ENCODE results near the gene MSI1.

The MSI1 gene

DNA sequence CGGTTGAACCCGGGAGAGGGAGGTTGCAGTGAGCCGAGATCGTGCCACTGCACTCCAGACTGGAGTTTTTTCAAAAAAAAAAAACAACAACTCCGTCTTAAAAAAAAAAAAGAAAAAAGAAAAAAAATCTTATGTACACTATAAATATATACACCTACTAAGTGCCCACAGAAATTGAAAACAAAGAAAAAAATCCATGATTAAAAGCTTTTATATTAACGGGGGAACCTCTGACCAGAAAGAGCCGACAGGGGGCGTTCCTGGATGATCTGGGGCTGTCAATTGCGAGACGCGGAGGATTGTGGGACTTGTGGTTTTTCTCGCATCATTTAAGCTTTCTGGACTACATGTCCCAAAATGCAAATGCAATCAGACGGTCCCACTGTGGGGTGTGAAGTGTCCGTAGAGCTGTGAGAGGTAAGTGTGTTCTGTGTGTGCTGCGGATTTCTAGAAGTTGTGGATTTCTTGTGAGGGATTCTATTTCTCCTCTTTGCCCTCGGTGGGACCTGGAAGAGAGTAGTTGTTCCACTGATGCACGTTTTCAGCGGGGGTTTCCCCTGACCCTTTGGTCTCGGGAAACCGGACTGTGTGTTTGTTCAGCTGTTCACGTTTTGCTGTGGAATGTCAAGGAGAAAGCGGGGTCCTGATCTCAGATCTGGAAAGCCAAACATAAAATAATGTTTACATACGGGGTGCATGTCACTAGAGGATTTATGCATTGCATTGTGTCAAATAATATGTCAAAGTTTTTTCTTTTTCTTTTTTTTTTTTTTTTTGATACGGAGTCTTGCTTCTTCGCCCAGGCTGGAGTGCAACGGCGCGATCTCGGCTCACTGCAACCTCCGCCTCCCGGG, 66.8 kb downstream of the MSI1 start, which contains the start of gene SIRT4:
TSS of gene SIRT4 (plus strand) at position 360 of the 854 bp plus-strand sequence. CDS start 1,241 bp downstream, outside the sequence.
- Histone ChIP-seq H3K9ac (ENCODE audit: low read length) (peak within 1 kb of the TSS; percentile 78), H3K4me2 (ENCODE audit: low read length) (peak within 1 kb of the TSS; percentile 67), H3K9me3 (ENCODE audit: insufficient read depth, low read length) (no peaks in the 10 kb centered on the region), H3K27me3 (ENCODE audit: low read depth, low read length) (no peaks in the 10 kb centered on the region), H3K27ac (ENCODE audit: low read length) (no peak within 1 kb of the TSS), H3K79me2 (ENCODE audit: low read length) (no peaks in the 10 kb centered on the region), H2AFZ (ENCODE audit: low read depth, low read length) (peak within 1 kb of the TSS; percentile 98), H3K36me3 (replicated peaks; ENCODE audit: low read depth, low read length) (no peaks in the 10 kb centered on the region), H3K4me1 (ENCODE audit: low read length) (peaks cover 3% of the 10 kb centered on the region; the same call in 1 of the 2 replicates), H3K4me3 (ENCODE audit: low read length) (peak within 1 kb of the TSS; percentile 94), H4K20me1 (ENCODE audit: insufficient read depth, low read length) (no peaks in the 10 kb centered on the region)
- TF ChIP-seq EZH2phosphoT487 (IDR thresholded peaks at IDR 0.05; ENCODE audit: low read depth), result no peak
- TF ChIP-seq, protein P1, sequence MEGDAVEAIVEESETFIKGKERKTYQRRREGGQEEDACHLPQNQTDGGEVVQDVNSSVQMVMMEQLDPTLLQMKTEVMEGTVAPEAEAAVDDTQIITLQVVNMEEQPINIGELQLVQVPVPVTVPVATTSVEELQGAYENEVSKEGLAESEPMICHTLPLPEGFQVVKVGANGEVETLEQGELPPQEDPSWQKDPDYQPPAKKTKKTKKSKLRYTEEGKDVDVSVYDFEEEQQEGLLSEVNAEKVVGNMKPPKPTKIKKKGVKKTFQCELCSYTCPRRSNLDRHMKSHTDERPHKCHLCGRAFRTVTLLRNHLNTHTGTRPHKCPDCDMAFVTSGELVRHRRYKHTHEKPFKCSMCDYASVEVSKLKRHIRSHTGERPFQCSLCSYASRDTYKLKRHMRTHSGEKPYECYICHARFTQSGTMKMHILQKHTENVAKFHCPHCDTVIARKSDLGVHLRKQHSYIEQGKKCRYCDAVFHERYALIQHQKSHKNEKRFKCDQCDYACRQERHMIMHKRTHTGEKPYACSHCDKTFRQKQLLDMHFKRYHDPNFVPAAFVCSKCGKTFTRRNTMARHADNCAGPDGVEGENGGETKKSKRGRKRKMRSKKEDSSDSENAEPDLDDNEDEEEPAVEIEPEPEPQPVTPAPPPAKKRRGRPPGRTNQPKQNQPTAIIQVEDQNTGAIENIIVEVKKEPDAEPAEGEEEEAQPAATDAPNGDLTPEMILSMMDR (IDR thresholded peaks at IDR 0.05; ENCODE audit: low read depth, low read length), result peak; percentile 74

- TF ChIP-seq EZH2phosphoT487 (IDR thresholded peaks at IDR 0.05; ENCODE audit: low read depth), result no peak
- TF ChIP-seq, protein P1 (IDR thresholded peaks at IDR 0.05; ENCODE audit: low read depth, low read length), result no peak
- H2AFZ ChIP-seq (ENCODE audit: low read depth, low read length), result peak within 1 kb of the TSS; percentile 75
- H3K36me3 ChIP-seq (replicated peaks; ENCODE audit: low read depth, low read length), result no peaks in the 10 kb centered on the region
Observed at GRCh38 chr12:120292661-120293531, 76.1 kb downstream of the MSI1 start, which contains the start of gene RNU4-1. TSS of gene RNU4-1 (minus strand) at chr12:120293237.

GRCh38 chr12:120292411-120292660, 76.6 kb downstream of the MSI1 start:
- no peaks in the 10 kb centered on the region for H4K20me1 ChIP-seq (ENCODE audit: insufficient read depth, low read length)
- H2AFZ ChIP-seq (ENCODE audit: low read depth, low read length), result no peak overlapping the region
- peaks cover 13% of the 10 kb centered on the region for H3K4me1 ChIP-seq (ENCODE audit: low read length)
- H3K79me2 ChIP-seq (ENCODE audit: low read length), result no peaks in the 10 kb centered on the region
- H3K9ac ChIP-seq (ENCODE audit: low read length), result peak overlapping the region; percentile 79
- H3K9me3 ChIP-seq (ENCODE audit: insufficient read depth, low read length), result no peaks in the 10 kb centered on the region
- H3K27me3 ChIP-seq (ENCODE audit: low read depth, low read length), result no peaks in the 10 kb centered on the region
- peak overlapping the region; percentile 72 for H3K4me2 ChIP-seq (ENCODE audit: low read length)
- H3K36me3 ChIP-seq (replicated peaks; ENCODE audit: low read depth, low read length), result no peaks in the 10 kb centered on the region
- TF ChIP-seq, protein P1 (IDR thresholded peaks at IDR 0.05; ENCODE audit: low read depth, low read length), result no peak
- peak overlapping the region; percentile 75 for H3K4me3 ChIP-seq (ENCODE audit: low read length)
- peak overlapping the region; percentile 87 for H3K27ac ChIP-seq (ENCODE audit: low read length)

More at GRCh38 chr12:120292661-120293531, 76.1 kb downstream of the MSI1 start, which contains the start of gene RNU4-1:
- no peaks in the 10 kb centered on the region for H3K9me3 ChIP-seq (ENCODE audit: insufficient read depth, low read length)
- H3K4me3 ChIP-seq (ENCODE audit: low read length), result peak within 1 kb of the TSS; percentile 75
- H3K27me3 ChIP-seq (ENCODE audit: low read depth, low read length), result no peaks in the 10 kb centered on the region
- H3K4me1 ChIP-seq (ENCODE audit: low read length), result peaks cover 13% of the 10 kb centered on the region
- no peaks in the 10 kb centered on the region for H3K79me2 ChIP-seq (ENCODE audit: low read length)
- peak within 1 kb of the TSS; percentile 87 for H3K27ac ChIP-seq (ENCODE audit: low read length)
- H3K9ac ChIP-seq (ENCODE audit: low read length), result peak within 1 kb of the TSS; percentile 79
- peak within 1 kb of the TSS; percentile 72 for H3K4me2 ChIP-seq (ENCODE audit: low read length)
- no peaks in the 10 kb centered on the region for H4K20me1 ChIP-seq (ENCODE audit: insufficient read depth, low read length)
